GM13976 (cell line): Measurements from ENCODE around the gene AOX1.

Experiments
- DNase-seq: peaks from one replicate; pipeline ENCODE4 v3.0.0; 2012; ENCODE audit warnings: low spot score
- in situ Hi-C: fragments of 300-500 bp; cut with MboI; formaldehyde crosslinking; loops from one replicate; pipeline ENCODE4 v1.12.0; 2022; ENCODE audit warnings: low sequenced_read_pairs, mixed read lengths, inconsistent platforms; ENCODE audit not compliant: unreplicated experiment
- TF ChIP-seq, protein P1 (sequence below): IDR thresholded peaks from 2 replicates; pipeline ENCODE4 v1.5.1; 2012; ENCODE audit warnings: borderline replicate concordance, mild to moderate bottlenecking; ENCODE audit not compliant: insufficient read depth; ENCODE audit errors: extremely low read depth, missing control alignments, control extremely low read depth

AOX1 gene

DNA sequence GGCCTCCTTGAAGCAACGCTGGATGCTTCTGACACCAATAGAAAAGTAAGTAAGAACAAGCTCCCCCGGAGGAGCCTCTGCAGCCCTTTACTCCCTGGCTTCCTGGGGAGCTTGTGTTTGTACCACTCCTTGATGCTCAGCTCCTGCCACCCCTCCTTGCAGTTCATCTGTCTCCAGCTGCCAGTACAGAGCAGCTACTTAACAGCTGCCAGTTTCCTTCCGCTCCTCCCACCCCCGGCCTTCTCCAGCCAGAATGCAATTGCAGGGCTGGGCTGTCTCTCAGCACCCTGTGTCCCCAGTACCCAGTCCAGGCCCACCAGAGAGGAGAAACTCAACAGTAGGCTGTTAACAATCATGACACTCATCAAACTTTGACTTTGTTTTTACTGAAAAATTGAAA is 109.4 kb downstream of the AOX1 start:
- TF ChIP-seq, protein P1, sequence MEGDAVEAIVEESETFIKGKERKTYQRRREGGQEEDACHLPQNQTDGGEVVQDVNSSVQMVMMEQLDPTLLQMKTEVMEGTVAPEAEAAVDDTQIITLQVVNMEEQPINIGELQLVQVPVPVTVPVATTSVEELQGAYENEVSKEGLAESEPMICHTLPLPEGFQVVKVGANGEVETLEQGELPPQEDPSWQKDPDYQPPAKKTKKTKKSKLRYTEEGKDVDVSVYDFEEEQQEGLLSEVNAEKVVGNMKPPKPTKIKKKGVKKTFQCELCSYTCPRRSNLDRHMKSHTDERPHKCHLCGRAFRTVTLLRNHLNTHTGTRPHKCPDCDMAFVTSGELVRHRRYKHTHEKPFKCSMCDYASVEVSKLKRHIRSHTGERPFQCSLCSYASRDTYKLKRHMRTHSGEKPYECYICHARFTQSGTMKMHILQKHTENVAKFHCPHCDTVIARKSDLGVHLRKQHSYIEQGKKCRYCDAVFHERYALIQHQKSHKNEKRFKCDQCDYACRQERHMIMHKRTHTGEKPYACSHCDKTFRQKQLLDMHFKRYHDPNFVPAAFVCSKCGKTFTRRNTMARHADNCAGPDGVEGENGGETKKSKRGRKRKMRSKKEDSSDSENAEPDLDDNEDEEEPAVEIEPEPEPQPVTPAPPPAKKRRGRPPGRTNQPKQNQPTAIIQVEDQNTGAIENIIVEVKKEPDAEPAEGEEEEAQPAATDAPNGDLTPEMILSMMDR = no peak
- in situ Hi-C loops = no loop called here
- no peak for DNase-seq

DNA sequence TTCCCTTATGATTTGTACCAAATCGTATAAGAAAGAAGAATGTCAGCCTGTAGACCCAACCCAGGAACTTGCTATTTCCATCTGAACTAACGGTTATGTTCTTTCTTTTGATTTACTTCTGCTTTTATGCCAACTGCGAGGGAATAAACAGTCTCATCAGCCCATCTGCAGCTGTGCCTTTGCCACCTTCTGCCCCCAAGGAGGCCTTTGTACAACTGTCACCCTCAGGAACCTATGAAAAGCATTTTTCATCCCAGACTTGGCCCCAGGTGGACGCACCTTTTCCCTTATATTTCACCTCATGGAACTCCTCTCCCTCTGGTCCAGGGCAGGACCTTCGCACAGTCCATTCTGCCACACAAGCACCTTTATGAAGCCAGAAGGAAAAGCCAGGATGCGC is 109.8 kb downstream of the AOX1 start:
- TF ChIP-seq, protein P1 = no peak
- in situ Hi-C loops = no loop called here
- DNase-seq = no peak

DNA sequence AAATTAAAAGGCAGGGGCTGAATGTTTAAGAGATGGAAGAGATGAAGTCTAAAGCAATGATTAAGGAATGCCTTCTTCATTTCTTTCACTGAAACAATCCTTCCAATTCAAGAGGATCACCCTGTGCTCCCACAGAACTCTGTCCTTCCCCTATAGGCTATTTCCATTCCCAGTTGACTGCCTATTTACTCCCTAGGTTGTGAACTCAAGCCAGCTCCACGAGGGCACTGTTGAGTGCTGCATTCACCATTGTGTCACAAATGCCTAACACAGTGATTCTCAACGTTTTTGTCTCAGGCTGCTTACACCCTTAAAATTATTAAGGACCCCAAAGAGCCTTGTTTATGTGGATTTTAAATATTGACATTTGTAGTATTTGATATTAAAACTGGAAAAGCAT is 112.4 kb downstream of the AOX1 start:
- in situ Hi-C loops = no loop called here
- DNase-seq = no peak
- TF ChIP-seq, protein P1 = no peak

- TF ChIP-seq, protein P1 = no peak
- DNase-seq = no peak
- in situ Hi-C loops = no loop called here
Measured at GRCh38 chr2:200699310-200699709, 113.5 kb downstream of the AOX1 start.

DNA sequence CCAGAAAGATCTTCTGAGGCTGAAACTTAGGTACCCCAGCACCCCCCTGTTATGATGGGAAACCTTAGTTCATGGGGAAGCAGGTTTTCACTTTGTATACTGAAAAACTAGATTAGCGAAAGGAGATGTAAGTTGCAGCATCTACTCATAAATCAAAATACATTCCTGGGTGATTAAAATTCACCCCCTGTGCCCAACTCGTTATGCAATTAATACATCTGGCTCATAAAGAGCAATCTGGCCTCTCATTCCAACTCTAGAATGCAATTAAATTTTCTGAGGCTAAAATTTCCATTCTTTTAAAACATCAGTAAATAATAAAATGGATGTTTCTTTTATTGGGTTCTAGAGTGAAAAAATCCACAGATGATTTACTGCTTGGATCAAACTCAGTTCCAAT is 115.0 kb downstream of the AOX1 start:
- TF ChIP-seq, protein P1 = no peak
- in situ Hi-C loops = loop anchor here (10.0 to 25.0 kb wide), 3 partner anchors 361 to 716 kb away; partner anchors contain the start of genes CASP10, HYCC2 and NDUFB3
- DNase-seq = no peak

DNA sequence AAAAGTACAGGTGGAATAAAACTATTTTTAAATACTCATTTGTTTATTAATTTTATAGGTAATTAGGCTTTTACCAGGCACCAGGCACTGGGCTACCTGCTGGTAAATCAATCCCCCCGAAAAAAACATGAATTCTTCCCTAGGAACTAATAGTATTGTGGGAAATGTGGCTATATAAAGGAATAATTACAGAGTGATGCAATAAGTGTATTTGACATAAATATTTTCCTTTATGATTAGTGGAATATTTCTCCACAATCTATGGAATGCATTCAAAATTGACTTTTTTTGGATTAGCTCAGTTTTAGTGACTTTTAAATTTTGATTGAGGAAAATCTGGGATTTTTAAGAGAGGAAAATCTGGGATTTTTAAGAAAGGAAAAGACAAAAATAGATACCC is 116.2 kb downstream of the AOX1 start:
- in situ Hi-C loops = loop anchor here (10.0 to 25.0 kb wide), 3 partner anchors 360 to 717 kb away; partner anchors contain the start of genes CASP10, HYCC2 and NDUFB3
- TF ChIP-seq, protein P1 = no peak
- DNase-seq = no peak
